GM18517 (cell line): ENCODE measurements around the gene IZUMO1.
"Not testable (repeated sequence)": the region's sequence is repeated elsewhere in the genome, so short reads cannot be mapped to it uniquely, and the experiment has no call there.

Source experiments
- ATAC-seq: cut with Tn5 transposase; IDR thresholded peaks from one replicate; pipeline ENCODE4 v1.9.1; 2021; ENCODE audit warnings: mild to moderate bottlenecking, moderate library complexity; ENCODE audit not compliant: unreplicated experiment

The IZUMO1 gene

DNA sequence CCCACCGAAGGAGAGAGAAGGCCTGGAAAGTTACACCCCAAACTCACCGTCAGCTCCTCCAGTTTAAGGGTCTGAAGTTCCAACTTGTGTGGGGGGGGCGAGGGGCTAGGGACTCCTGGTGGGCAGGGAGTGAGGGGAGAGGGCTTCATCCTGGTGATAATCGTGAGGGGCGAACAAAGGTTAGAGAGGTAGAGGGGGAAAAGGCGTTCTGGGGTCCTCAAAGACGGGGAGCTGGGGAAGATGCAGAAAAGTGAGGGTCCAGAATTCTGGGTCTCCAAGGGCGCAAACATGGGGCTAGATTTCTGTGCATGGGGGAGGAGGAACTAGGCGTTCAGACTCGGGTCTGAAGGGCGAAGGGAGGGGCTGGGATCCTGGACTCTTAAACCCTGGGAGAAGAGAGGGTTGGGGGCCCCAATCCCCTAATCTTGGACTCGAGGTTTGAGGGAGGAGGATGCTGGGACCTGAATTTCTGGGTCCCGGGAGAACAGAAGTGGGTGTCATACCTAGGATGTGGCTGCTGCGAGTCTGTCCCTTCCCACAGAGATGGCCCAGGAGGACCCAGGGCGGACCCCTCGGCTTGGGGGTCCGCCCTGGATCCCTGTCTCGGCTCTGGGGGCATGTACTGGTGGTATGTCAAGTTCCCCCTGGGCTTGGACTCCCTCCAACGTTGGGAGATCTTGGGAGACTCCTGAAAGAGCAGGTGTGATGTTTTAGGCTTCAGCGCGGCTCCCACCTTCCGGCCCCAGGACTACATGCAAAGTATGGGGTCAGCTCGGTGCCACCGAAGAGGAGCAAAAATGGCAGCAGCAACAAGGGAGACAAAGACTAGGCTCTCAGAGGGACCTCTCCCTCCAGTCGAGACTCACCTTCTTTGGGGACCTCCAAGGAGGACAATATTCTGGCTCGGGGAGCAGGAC, 31.7 kb downstream of the IZUMO1 start:
- ATAC-seq: no peak

DNA sequence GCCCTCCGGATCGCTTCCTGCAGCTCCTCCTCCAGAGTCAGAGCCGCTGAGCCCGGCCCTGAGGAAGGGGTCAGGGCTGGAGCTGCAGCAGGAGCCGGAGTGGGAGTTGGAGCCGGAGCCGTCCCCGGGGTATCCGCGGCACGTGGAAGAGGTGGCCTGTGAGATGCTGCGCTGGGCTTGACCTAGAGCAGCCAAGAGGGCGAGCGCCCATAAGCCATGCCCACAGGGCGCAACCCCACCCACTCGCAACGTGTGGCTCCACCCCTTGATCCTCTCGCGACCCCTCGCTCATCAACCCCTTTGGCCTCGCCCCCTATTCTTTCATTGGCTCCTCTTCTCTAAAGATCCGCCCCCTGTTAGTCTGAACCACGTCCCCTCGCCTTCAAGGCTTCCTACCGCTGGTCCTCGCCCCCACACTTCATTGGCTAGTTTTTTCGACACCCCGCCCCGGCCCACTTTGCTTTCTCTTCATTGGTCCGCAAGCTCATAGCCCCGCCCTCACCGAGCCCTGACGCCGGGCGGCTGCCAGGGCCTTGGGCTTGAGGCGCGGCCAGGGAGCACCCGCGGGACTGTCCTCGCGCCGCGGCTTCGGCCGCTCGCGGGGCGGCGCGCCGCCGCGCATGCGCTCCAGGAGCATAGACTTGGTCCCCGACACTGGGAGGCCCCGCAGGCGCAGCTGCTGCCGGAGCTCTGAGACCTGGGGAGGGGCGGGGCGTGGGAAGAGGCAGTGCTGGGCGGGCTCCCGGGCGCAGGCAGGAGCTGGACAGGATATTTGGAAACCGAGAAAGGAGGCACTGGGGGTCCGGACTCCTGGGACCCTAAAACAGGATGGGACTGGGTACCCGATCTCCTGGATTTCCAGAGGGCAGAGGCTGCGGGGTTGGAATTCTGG, 32.6 kb downstream of the IZUMO1 start:
- peak; percentile 92 for ATAC-seq

GRCh38 chr19:48713041-48713863, 33.5 kb downstream of the IZUMO1 start:
- ATAC-seq: no peak

- no peak for ATAC-seq
These were observed 35.5 kb downstream of the IZUMO1 start for GRCh38 chr19:48711106-48711662.

DNA sequence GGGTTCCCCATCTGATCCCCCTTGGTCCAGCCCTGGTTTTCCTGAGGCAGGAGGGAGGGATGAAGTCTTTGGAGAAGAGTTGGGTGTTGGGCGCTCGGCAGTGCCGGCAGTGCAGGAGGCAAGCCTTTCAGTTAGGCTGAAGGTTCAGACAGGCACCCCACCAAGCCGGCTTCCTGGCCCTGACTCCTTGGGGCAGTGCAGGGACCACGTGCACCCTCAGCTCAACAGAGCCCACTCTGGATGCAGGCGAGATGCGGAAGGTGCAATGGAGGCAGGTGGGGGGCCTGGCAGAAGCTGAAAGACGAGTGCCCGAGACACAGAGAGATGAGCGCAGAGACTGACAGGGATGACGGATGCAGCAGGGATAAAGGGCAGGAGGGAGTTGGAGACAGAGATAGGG, 38.2 kb downstream of the IZUMO1 start:
- ATAC-seq: no peak

- no peak for ATAC-seq
These were observed 41.3 kb downstream of the IZUMO1 start for GRCh38 chr19:48705431-48705830.

- no peak for ATAC-seq
These were observed 43.4 kb downstream of the IZUMO1 start for GRCh38 chr19:48703316-48703715.

GRCh38 chr19:48702701-48703100, 44.0 kb downstream of the IZUMO1 start:
- ATAC-seq: no peak

GRCh38 chr19:48698046-48698445, 48.7 kb downstream of the IZUMO1 start:
- ATAC-seq: no peak

DNA sequence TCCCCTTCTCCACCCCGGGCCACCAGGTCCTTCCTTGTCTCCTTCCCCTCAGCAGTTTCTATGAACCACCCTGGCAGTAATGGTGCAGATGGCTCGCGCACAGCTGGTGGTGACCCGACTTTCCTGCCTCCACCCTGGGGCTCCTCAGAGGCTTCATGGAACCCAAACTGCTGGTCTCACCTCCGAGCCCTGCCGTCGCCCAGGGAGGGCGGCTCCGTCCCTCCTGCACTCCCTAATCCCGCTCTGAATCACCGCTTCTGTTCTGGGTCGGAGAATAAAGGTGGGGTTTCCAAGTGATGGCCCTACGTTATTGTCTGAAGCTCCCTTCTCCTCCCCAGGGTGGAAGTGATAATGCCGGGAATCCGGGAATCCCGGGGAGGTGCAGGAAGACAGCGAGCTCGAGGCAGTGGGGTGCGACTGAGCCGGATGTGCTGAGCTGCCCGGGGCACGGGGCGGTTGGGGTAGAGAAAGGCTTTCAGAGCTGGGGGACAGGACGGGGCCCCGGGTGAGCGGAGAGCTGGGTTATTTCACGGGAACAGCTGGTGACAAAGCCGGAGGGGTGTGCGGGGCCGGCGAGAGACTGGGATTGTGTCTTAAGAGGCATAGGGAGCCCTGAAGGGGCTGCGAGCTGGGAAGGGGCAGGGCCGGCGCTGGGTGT, 50.2 kb downstream of the IZUMO1 start:
- no peak for ATAC-seq

DNA sequence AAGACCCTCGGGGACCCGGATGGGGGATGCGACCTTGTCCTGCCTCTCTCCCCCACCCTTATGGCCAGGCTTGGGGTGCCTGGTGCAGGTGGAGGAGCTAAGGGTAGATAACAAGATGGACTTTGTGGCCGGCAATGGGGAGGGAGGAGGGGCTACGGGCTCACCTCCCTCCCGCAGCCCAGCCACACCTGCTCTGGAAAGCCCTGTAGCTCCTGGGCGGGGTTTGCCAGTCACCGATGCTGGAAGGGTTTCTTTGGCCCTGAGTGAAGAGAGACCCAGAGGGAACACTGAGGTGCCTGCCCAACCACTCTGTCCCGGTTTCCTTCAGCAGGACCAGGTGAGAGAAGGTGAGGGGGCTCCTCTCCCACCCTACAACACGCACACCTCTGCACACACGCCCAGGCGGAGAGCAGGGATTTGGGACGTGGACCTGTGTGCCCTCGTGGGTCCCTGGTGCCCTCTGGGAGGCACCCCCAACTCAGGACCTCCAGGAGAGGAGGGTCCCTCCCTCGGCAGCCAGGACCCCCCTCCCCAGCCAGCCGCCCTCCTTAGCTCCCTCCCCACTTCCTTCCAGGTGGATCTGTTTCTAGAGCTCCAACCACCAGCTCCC, 50.9 kb downstream of the IZUMO1 start, which contains the start of gene FUT2:
TSS of gene FUT2 (plus strand) at position 229 of the 610 bp plus-strand sequence. CDS start 6,986 bp downstream, outside the sequence.
- ATAC-seq: no peak

DNA sequence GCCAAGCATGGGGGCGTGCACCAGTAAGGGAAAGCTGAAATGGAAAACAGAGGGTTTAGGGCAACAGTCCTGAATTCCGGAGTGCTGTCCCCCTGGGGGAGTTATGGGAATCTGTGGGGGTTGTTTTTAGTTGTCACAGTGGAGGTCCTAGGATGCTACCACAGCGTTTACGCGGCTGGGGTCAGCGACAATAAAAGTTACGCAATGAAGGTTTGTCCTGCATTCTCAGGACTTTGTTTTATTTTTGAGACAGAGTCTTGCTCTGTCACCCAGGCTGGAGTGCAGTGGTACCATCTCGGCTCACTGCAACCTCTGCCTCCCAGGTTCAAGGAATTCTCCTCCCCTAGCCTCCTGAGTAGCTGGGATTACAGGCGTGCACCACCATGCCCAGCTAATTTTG, 53.1 kb downstream of the IZUMO1 start:
- ATAC-seq: not testable (repeated sequence)
